HCT116 (cell line): ENCODE measurements around the gene KLHL34. TPM values are rescaled to one million over a fixed set of nuclear protein-coding genes. Genes with fewer than 3 reads are reported as not detected.

Experiments used
- ATAC-seq: fragments of 200-7000 bp; cut with Tn5 transposase; 2 replicates; pipeline ENCODE4 v1.9.1; 2020; ENCODE audit warnings: mild to moderate bottlenecking, moderate library complexity
- BruUV-seq: library from RNA; stranded (reverse); fragments of 400-500 nt; replicated peaks from 2 replicates; lab custom pipeline; 2021; lab: Mats Ljungman, UMichigan
- CTCF ChIA-PET: fragments of 300-600 bp; sonication (Branson Sonifier 250); formaldehyde crosslinking; loops from one replicate; lab custom pipeline; 2021; ENCODE audit warnings: antibody characterized with exemption; lab: Charles Lee
- POLR2A ChIA-PET: fragments of 300-600, 350-600 bp; sonication (Branson Sonifier 250); formaldehyde crosslinking; loops from one replicate; lab custom pipeline; 2021; ENCODE audit warnings: antibody characterized with exemption; lab: Charles Lee
- RAD21 ChIA-PET, 2 experiments: fragments of 300-600 bp; sonication (Branson Sonifier 250); formaldehyde crosslinking; loops; one replicate each; lab custom pipeline; 2023; ENCODE audit warnings: low total read pairs in 2 of 2; ENCODE audit not compliant: uncharacterized antibody in 2 of 2, unreplicated experiment in 2 of 2, low non-redundant PET in 1 of 2; lab: Charles Lee
- DNase-seq: peaks from one replicate; pipeline ENCODE4 v3.0.0-alpha.2; 2010; ENCODE audit warnings: low read depth, low spot score
- H2AFZ ChIP-seq: fragments of 200-600 bp; shearing (Covaris generic), sonication (generic); 2 replicates; pipeline ENCODE4 v1.6.1; 2017; ENCODE audit warnings: low read depth, mixed run types, mixed read lengths, antibody characterized with exemption, low read length; ENCODE audit not compliant: poor library complexity, severe bottlenecking
- H3K27ac ChIP-seq: 2 replicates; pipeline ENCODE4 v1.5.1; 2012; ENCODE audit warnings: low read depth, low read length
- H3K27me3 ChIP-seq: fragments of 200-600 bp; sonication (generic); 2 replicates; pipeline ENCODE4 v1.6.1; 2016; ENCODE audit warnings: mixed run types, low read length, mixed read lengths; ENCODE audit not compliant: insufficient read depth
- H3K36me3 ChIP-seq, 2 experiments: fragments of 200-500 bp in 1 of 2; fragments of 200-600 bp in 1 of 2; sonication (Bioruptor generic) in 1 of 2; sonication (generic) in 1 of 2; 2 replicates each; pipeline versions ENCODE4 v1.5.1 to v1.6.1; 2014 to 2016; ENCODE audit warnings: low read length in 2 of 2, inconsistent platforms in 1 of 2, mixed read lengths in 1 of 2, mixed run types in 1 of 2; ENCODE audit not compliant: insufficient read depth in 2 of 2, control insufficient read depth in 1 of 2
- H3K4me1 ChIP-seq, 2 experiments: fragments of 200-600 bp in 1 of 2; sonication (generic) in 1 of 2; 2 replicates each; pipeline versions ENCODE4 v1.5.1 to v1.6.1; 2012 to 2017; ENCODE audit warnings: low read length in 2 of 2, inconsistent platforms in 1 of 2, mild to moderate bottlenecking in 1 of 2, mixed read lengths in 1 of 2, mixed run types in 1 of 2, moderate library complexity in 1 of 2; ENCODE audit not compliant: insufficient read depth in 2 of 2, control insufficient read depth in 1 of 2
- H3K4me2 ChIP-seq: fragments of 200-600 bp; sonication (generic); 2 replicates; pipeline ENCODE4 v1.6.1; 2017; ENCODE audit warnings: mixed run types, low read length, mixed read lengths
- H3K4me3 ChIP-seq, 2 experiments: fragments of 200-600 bp in 1 of 2; sonication (generic) in 1 of 2; replicated peaks in 1 of 2; 2 replicates each; pipeline ENCODE4 v1.5.1; 2011 to 2016; ENCODE audit warnings: low read length in 2 of 2, control low read depth in 1 of 2, low read depth in 1 of 2, mild to moderate bottlenecking in 1 of 2, mixed read lengths in 1 of 2, mixed run types in 1 of 2
- H3K79me2 ChIP-seq: fragments of 200-600 bp; sonication (generic); 2 replicates; pipeline ENCODE4 v1.6.1; 2017; ENCODE audit warnings: mild to moderate bottlenecking, mixed run types, low read length, moderate library complexity, mixed read lengths; ENCODE audit not compliant: insufficient read depth
- H3K9ac ChIP-seq: fragments of 200-600 bp; sonication (generic); 2 replicates; pipeline ENCODE4 v1.6.1; 2016; ENCODE audit warnings: low read length, mixed read lengths
- H3K9me2 ChIP-seq: fragments of 200-600 bp; sonication (generic), shearing (Covaris generic); 2 replicates; pipeline ENCODE4 v1.6.1; 2017; ENCODE audit warnings: mixed run types, mild to moderate bottlenecking, moderate library complexity; ENCODE audit not compliant: insufficient read depth
- H3K9me3 ChIP-seq, 2 experiments: fragments of 200-500 bp in 1 of 2; fragments of 200-600 bp in 1 of 2; sonication (Bioruptor generic) in 1 of 2; sonication (generic) in 1 of 2; 2 replicates each; pipeline ENCODE4 v1.6.1; 2014 to 2017; ENCODE audit warnings: low read length in 2 of 2, mixed read lengths in 2 of 2, inconsistent platforms in 1 of 2, low read depth in 1 of 2, mild to moderate bottlenecking in 1 of 2, mixed run types in 1 of 2, moderate library complexity in 1 of 2; ENCODE audit not compliant: control insufficient read depth in 1 of 2, insufficient read depth in 1 of 2
- H4K20me1 ChIP-seq: fragments of 200-600 bp; sonication (generic), shearing (Covaris generic); 2 replicates; pipeline ENCODE4 v1.6.1; 2017; ENCODE audit warnings: mixed run types, mild to moderate bottlenecking, moderate library complexity; ENCODE audit not compliant: insufficient read depth
- CBX3 ChIP-seq: IDR thresholded peaks from 2 replicates; pipeline ENCODE4 v1.6.1; 2012; ENCODE audit warnings: low read depth
- CEBPB ChIP-seq: IDR thresholded peaks from 2 replicates; pipeline ENCODE4 v1.6.1; 2012; ENCODE audit warnings: low read depth
- JUND ChIP-seq: IDR thresholded peaks from 2 replicates; pipeline ENCODE4 v1.6.1; 2012
- SIN3A ChIP-seq: IDR thresholded peaks from 2 replicates; pipeline ENCODE4 v1.6.1; 2012; ENCODE audit warnings: low read depth
- SP1 ChIP-seq: IDR thresholded peaks from 2 replicates; pipeline ENCODE4 v1.6.1; 2012; ENCODE audit warnings: low read depth
- TCF7L2 ChIP-seq: IDR thresholded peaks from 2 replicates; pipeline ENCODE4 v1.7.0; 2011; ENCODE audit warnings: borderline replicate concordance, inconsistent platforms; ENCODE audit not compliant: insufficient read depth, insufficient read length; ENCODE audit errors: extremely low read depth
- ZFX ChIP-seq: fragments of 450-650 bp; IDR thresholded peaks from 2 replicates; pipeline ENCODE4 v1.6.1; 2017
- intact Hi-C: fragments of 100-400 bp; cut with micrococcal nuclease; formaldehyde crosslinking; loops from 2 replicates; pipeline ENCODE4 v1.10.0; 2022
- total RNA-seq: library from RNA; stranded (reverse); gene quantifications from one replicate; pipeline ENCODE4 v1.2.1, GENCODE V29; 2021; ENCODE audit not compliant: unreplicated experiment
- TF ChIP-seq, protein P1 (sequence below): IDR thresholded peaks from 2 replicates; pipeline ENCODE4 v1.6.1; 2012; ENCODE audit warnings: low read depth
- TF ChIP-seq, protein P2 (sequence below): IDR thresholded peaks from 2 replicates; pipeline ENCODE4 v1.6.1; 2011; ENCODE audit warnings: mild to moderate bottlenecking, low read length, moderate library complexity; ENCODE audit not compliant: insufficient replicate concordance; ENCODE audit errors: extremely low read depth

Gene KLHL34
- total RNA-seq, 1 experiment from 2014 or later = not detected

DNA sequence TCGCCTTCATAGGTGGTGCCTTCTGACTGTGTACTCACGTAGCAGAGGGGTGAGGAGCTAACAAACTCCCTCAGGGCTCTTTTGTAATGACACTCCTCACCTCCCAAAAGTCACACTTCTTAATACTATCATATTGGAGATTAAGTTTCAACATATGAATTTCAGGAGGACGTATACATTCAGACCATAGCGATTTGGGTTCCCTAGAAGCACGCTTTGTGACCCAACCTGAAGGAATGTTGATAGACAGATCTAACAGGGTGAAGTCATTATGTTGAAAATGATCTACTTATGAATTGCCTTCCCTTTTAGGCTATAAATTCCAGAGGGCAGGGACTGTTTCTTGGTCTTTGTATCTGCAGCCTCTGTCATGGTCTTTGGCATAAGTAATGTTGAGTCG, 3.2 kb upstream of the KLHL34 start (continued):
- TF ChIP-seq, protein P1, sequence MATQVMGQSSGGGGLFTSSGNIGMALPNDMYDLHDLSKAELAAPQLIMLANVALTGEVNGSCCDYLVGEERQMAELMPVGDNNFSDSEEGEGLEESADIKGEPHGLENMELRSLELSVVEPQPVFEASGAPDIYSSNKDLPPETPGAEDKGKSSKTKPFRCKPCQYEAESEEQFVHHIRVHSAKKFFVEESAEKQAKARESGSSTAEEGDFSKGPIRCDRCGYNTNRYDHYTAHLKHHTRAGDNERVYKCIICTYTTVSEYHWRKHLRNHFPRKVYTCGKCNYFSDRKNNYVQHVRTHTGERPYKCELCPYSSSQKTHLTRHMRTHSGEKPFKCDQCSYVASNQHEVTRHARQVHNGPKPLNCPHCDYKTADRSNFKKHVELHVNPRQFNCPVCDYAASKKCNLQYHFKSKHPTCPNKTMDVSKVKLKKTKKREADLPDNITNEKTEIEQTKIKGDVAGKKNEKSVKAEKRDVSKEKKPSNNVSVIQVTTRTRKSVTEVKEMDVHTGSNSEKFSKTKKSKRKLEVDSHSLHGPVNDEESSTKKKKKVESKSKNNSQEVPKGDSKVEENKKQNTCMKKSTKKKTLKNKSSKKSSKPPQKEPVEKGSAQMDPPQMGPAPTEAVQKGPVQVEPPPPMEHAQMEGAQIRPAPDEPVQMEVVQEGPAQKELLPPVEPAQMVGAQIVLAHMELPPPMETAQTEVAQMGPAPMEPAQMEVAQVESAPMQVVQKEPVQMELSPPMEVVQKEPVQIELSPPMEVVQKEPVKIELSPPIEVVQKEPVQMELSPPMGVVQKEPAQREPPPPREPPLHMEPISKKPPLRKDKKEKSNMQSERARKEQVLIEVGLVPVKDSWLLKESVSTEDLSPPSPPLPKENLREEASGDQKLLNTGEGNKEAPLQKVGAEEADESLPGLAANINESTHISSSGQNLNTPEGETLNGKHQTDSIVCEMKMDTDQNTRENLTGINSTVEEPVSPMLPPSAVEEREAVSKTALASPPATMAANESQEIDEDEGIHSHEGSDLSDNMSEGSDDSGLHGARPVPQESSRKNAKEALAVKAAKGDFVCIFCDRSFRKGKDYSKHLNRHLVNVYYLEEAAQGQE = no peak
- TF ChIP-seq ZFX = no peak
- TF ChIP-seq JUND = no peak

DNA sequence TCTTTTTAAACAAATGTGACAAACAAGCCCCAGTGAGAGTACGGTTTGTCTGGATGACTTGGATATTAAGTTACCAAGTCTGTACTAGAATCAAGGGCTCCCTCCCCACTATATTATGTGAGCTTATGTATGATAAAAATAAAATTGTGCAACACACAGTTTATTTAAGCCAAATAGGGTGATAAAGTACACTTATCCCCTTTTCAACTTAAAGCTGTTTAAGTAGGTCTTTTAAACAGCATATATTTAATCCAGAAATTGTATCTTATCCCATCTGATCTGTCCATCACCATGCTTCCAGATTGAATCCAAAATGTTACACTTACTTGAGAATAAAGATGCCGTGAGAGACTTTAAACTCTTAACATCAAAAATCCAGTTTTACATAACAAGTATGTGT, 2.0 kb upstream of the KLHL34 start:
- Histone ChIP-seq H3K4me2 (no peak overlapping the region), H4K20me1 (no peaks in the 10 kb centered on the region), H3K9me2 (no peaks in the 10 kb centered on the region), H2AFZ (no peak overlapping the region), H3K79me2 (no peaks in the 10 kb centered on the region), H3K4me1 (no peaks in the 10 kb centered on the region), H3K9me3 (no peaks in the 10 kb centered on the region), H3K9ac (no peak overlapping the region), H3K27me3 (no peaks in the 10 kb centered on the region), H3K27ac (no peak overlapping the region), H3K4me3 (no peak overlapping the region), H3K36me3 (no peaks in the 10 kb centered on the region)
- ChIA-PET RAD21 (no interaction called here), POLR2A (no interaction called here), CTCF (no interaction called here)
- TF ChIP-seq SP1 = no peak
- ATAC-seq (no peak), DNase-seq (no peak)
- intact Hi-C loops = no loop called here
- BruUV-seq = no TSS peak

DNA sequence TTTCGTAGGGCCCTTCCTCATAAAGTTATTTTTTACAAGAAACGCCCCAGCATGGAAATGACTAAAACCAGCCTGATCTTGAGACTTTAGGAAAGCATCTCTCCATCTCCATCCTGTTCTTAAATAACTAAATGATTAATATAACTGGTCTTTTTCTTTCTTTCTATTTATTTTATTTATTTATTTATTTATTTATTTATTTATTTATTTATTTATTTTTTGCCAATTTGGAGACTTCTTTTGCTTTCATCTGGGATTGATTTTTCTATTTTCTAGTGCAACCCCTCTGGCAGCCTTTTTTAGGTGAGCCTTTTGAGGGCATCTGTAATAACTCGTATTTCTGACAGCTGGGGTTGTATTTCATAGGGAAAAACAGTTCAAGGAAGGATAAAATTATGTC, 1.2 kb upstream of the KLHL34 start:
- Histone ChIP-seq H2AFZ (no peak overlapping the region), H3K27ac (no peak overlapping the region), H3K4me2 (no peak overlapping the region), H3K9me3 (no peaks in the 10 kb centered on the region), H3K36me3 (no peaks in the 10 kb centered on the region), H3K4me1 (no peaks in the 10 kb centered on the region), H3K27me3 (no peaks in the 10 kb centered on the region), H3K79me2 (no peaks in the 10 kb centered on the region), H3K9ac (no peak overlapping the region), H4K20me1 (no peaks in the 10 kb centered on the region), H3K4me3 (no peak overlapping the region), H3K9me2 (no peaks in the 10 kb centered on the region)
- RAD21 ChIA-PET = no interaction called here
- no peak for ATAC-seq
- BruUV-seq = no TSS peak
- POLR2A ChIA-PET = no interaction called here
- DNase-seq = no peak
- CTCF ChIA-PET = no interaction called here
- intact Hi-C loops = no loop called here
- no peak for TF ChIP-seq SIN3A
- no peak for TF ChIP-seq TCF7L2
- TF ChIP-seq, protein P2, sequence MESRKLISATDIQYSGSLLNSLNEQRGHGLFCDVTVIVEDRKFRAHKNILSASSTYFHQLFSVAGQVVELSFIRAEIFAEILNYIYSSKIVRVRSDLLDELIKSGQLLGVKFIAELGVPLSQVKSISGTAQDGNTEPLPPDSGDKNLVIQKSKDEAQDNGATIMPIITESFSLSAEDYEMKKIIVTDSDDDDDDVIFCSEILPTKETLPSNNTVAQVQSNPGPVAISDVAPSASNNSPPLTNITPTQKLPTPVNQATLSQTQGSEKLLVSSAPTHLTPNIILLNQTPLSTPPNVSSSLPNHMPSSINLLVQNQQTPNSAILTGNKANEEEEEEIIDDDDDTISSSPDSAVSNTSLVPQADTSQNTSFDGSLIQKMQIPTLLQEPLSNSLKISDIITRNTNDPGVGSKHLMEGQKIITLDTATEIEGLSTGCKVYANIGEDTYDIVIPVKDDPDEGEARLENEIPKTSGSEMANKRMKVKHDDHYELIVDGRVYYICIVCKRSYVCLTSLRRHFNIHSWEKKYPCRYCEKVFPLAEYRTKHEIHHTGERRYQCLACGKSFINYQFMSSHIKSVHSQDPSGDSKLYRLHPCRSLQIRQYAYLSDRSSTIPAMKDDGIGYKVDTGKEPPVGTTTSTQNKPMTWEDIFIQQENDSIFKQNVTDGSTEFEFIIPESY = no peak
- TF ChIP-seq, protein P1 = no peak
- TF ChIP-seq CBX3 = no peak
- no peak for TF ChIP-seq CEBPB
